Left forelimb (tissue), 1 donor: ENCODE results near the gene SRGAP2C.
"Not testable (repeated sequence)": the region's sequence is repeated elsewhere in the genome, so short reads cannot be mapped to it uniquely, and the experiment has no call there.

Experiments
- DNase-seq: peaks from one replicate; pipeline ENCODE4 v3.0.0-alpha.2; 2018; ENCODE audit warnings: low spot score

Gene SRGAP2C

GRCh38 chr1:121384754-121385153 lies 200.0 kb downstream of the SRGAP2C start:
- DNase-seq, result not testable (repeated sequence)

GRCh38 chr1:121385162-121385561 lies 200.4 kb downstream of the SRGAP2C start:
- not testable (repeated sequence) for DNase-seq

DNA sequence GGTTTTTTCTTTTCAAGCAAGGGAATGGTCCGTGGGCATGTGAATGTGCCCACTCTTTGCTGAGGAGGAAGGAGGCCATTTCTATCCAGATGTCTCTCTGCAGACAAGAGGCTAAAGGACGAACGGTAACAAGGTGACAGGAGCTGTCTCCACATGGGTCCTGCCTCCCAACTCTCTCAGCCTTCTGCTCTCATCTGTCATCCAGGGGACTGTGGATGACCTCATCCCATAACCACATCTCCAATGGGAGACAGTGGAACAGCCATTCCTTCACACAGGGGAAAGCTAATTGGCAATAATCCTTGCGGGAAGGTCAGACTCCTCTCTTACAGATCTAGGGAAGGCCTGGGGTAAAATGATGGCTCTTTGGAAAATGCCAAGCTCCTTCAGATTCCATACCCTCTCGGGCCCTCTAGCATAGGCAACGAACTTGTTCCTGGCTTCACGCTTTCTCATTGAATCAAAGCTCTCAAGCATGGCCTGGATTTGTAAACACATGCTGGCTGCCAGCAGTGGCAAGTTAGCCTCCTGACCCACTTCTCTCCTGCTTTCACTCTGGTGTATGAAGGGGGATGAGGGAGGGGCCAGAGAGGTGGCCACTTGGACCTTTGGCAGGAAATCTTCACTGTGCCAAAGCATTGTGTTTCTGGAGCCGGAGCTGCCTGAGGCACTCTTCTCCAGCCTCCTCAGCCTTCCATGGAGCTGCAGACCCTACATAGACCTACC lies 201.0 kb downstream of the SRGAP2C start:
- not testable (repeated sequence) for DNase-seq

DNA sequence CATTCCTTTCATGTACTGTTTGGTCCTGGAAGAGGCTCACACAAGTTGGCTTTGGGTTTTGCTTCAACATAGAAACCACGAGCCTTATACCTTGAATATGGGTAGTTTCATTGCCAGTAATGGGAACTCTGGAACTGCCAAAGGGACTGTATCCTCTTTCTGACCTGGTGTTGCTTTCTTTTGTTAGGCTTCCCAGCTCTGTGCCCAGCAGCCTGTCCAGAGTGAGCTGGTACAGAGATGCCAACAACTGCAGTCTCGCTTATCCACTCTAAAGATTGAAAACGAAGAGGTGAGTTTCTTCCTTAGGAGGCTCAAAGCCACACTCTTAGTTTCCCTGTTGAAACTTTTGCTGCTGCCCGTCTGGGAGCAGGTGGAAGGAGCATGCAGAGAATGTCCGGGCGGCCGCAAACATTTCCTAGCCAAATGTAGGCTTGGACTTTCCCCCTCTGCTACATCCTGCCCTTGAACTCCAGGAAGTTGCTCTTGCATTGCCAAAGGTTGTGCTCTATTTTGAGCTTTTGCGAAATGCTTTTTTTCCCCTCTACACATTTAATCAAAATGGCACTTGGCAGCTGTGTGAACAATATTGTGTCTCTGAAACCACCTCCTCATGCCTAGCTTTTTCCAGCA lies 201.7 kb downstream of the SRGAP2C start:
- not testable (repeated sequence) for DNase-seq

DNA sequence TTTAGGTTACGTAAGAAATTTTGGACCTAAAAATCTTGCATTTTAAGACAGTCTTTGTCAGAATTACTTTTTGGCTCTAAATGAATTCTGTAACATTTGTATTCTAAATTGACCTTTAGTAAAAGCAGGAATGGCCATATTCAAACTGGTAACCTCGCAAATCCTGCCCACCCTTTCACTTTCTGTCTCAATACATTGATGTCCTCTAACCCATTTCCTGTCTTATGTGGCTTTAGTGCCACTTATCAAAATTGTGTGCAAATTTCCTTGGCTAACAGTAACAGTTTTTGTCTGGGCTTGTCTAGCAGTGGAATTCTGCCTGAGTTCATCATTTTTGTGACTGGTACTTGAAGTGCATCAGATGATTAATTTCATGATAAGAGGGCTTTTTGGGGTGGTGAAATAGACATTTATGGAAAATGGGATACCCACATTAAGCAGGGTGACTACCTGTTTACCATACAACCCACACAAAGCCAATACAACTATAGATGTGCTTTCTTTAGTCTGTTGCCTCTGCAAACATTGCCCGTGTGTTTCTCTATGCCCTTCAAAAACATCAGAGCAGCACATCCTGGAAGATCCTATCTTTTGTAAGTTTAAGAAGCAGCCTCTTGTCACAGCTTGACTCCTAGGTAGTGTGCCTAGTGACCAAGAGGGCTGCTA lies 205.3 kb downstream of the SRGAP2C start:
- not testable (repeated sequence) for DNase-seq

DNA sequence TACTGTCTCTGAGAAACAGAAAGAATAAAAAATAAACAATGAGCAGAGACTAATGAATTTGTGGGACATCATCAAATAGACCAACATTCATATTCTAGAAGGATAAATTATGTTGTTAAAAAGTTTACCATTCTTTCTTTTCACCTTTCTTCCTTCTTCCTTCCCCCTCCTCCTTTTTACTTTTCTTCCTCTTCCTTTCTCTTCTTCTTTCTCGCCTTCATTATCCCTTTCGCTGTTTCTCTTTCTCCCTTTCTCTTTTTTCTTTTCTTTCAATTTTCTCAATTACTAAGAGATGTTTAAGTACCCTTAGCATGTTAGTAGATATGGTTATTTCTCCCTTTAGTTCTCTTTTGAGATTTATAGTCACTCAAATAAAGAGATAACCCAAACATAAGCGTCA lies 207.4 kb downstream of the SRGAP2C start:
- DNase-seq, result not testable (repeated sequence)

DNA sequence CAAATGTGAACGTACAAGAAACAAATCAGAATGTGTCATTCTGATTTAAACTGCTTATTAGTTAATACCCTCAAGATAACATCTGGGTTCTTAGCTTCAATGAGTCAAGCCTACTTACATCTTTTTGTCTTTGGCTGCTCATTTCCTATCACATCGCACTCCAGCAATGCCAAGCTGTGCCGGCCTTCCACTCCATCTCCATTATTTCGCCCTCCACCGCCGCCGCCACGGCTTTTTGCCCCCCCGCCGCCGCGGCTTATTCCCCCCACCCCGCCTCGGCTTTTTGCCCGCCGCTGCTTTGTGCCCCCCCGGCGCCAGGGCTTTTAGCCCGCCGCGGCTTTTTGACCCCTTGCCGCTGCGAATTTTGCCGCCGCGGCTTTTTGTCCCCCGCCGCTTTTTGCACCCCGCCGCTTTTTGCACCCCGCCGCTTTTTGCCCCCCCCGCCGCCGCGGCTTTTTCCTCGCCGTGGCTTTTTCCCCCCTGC lies 211.0 kb downstream of the SRGAP2C start:
- not testable (repeated sequence) for DNase-seq

DNA sequence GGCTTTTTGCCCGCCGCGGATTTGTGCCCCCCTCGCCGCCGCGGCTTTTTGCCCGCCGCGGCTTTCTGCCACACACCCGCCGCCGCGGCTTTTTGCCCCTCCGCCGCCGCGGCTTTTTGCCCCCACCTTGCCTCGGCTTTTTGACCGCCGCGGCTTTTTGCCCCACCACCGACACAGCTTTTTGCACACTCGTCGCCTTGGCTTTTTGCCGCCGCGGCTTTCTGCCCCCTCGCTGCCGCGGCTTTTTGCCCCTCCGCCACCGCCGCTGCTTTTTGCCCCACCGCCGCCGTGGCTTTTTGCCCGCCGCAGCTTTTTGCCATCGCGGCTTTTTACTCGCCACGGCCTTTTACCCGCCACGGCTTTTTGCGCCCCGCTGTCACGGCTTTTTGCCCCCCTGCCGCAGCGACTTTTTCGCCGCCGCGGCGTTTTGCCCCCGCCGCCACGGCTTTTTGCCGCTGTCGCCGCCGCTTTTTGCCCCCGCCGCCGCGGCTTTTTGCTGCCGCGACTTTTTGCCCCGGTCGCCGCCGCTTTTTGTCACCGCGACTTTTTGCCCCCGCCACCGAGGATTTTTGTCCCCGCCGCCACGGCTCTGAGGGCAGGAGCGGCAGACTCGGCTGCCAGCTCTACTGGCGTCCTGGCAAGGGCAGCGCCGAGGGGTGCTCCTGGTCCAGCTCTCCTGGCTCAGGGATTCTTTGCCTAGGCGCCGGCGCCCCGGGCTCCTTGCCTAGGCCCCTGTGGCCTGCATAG lies 211.7 kb downstream of the SRGAP2C start:
- DNase-seq, result peak; percentile 66

- DNase-seq, result not testable (repeated sequence)
These were observed 212.3 kb downstream of the SRGAP2C start for GRCh38 chr1:121397101-121397500.

- DNase-seq, result not testable (repeated sequence)
These were observed 214.4 kb downstream of the SRGAP2C start for GRCh38 chr1:121399193-121399592.

GRCh38 chr1:121400108-121400507 lies 215.3 kb downstream of the SRGAP2C start:
- DNase-seq, result not testable (repeated sequence)

DNA sequence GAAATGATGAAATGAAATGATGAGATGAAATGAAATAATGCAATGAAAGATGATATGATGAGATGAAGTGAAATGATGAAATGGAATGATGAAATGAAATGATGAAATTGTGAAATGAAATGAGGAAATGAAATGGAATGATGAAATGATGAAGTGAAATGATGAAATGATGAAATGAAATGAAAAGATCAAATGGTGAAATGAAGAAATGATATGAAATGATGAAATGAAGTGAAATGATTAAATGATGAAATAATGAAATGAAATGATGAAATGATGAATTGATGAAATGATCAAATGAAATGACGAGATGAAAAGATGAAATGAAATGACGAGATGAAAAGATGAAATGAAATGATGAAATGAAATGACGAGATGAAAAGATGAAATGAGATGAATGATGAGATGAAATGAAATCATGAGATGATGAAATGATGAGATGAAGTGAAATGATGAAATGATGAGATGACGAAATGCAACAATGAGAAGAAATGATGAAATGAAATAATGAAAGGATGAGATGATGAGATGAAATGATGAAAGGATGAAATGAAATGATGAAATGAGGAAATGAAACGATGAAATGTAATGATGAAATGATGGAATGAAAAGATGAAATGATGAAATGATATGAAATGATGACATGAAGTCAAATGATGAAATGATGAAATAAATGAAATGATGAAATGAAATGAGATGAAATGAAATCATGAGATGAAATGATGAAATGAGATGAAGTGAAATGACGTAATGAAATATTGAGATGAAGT lies 216.0 kb downstream of the SRGAP2C start:
- DNase-seq, result not testable (repeated sequence)

DNA sequence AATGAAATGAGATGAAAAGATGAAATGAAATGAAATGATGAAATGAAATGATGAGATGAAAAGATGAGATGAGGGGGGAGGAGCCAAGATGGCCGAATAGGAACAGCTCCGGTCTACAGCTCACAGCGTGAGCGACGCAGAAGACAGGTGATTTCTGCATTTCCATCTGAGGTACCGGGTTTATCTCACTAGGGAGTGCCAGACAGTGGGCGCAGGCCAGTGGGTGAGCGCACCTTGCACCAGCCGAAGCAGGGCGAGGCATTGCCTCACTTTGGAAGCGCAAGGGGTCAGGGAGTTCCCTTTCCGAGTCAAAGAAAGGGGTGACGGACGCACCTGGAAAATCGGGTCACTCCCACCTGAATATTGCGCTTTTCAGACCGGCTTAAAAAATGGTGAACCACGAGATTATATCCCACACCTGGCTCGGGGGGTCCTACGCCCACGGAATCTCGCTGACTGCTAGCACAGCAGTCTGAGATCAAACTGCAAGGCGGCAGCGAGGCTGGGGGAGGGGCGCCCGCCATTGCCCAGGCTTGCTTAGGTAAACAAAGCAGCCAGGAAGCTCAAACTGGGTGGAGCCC lies 216.7 kb downstream of the SRGAP2C start:
- DNase-seq, result not testable (repeated sequence)

GRCh38 chr1:121403254-121403653 lies 218.5 kb downstream of the SRGAP2C start:
- not testable (repeated sequence) for DNase-seq

DNA sequence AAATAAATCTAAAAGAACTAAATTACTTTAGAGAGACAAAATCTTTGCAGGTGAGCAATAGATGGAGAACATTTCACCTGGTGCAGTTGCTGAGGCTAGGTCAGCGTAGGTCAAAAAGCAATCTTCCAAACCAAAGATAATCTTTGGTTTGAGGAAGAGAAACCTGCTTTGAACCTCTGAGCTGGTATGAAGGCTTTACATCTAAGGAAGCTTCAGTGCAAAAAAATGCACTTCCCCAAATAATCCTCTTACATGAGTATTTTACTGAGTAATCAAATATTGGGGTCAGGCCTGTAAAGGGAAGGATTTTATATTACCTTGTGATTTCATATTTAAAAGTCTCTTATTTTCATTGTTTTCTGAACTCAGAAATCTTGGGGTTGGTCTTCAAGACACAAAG lies 223.6 kb downstream of the SRGAP2C start:
- no peak for DNase-seq

GRCh38 chr1:121413821-121414220 lies 229.0 kb downstream of the SRGAP2C start:
- DNase-seq, result no peak

DNA sequence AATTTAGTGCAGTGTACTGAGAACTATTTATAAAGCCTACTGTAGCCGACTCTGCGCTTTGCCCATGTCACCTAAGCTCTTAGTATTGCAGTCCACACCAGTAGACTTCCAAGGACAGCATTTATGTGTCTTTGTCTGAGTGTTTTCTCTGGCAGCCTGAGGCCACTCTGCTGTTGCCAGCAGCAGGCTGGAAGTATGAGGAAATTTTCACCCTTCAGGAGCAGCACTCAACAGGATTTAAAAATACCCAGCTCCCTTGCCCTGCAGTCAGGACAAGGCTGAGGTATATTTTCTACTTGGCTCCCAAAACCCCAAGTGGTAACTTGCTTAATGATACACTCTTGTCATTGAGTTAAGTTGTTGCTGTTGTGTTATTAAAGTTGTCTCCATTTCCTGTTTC lies 230.1 kb downstream of the SRGAP2C start:
- no peak for DNase-seq

DNA sequence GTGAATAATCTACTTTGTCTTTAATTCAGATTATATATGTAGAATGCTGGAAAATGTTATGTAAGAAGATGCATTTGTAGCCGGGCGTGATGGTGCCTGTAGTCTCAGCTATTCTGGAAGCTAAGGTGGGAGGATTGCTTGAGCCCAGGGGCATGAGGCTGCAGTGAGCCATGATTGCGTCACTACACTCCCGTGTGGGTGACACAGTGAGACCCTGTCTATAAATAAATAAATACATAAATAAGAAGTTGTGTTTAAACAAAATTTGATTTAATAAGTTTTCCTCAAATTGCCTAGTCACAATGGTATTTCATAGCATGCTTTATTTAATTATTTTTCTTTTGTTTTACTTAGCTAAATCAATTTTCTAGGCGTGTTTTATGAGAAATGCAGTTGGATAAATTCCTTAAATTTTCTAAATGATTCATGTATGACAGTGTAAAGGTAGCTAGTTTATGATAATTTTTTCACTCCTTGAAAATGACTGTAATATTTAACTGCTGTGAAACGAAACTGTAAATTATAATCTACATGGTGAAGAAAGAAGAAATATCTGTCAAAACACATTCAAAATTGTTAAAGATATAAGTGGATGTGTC lies 232.6 kb downstream of the SRGAP2C start:
- DNase-seq, result no peak

DNA sequence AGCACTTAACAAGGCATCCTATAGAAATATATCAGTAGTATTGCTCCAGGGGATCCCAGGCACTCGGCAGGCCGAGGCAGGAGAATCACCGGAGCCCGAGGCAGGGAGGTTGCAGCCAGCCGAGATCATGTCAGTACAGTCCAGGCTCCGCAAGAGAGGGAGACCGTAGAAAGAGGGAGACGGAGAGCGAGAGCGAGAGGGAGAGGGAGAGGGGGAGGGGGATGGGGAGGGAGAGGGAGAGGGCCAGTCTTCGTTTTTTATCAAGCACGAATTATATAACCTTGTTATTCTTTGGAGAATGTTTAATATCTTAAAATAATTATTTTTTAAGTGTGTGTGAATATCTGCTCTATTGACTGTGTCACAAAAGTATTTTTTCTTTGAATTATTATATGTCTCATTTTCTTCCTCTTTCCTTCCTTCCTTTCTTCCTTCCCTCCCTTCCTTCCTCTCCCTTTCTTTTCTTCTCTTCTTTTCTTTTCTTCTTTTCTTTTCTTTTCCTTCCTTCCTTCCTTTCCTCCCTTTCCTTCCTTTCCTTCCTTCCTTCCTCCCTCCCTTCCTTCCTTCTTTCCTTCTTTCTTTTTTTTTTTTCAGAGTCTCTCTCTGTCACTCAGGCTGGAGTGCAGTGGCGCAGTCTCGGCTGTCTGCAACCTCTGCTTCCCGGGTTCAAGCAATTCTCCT lies 233.7 kb downstream of the SRGAP2C start:
- DNase-seq, result no peak

GRCh38 chr1:121419050-121419615 lies 234.4 kb downstream of the SRGAP2C start:
- DNase-seq, result not testable (repeated sequence)
